ENCODE data around the gene ZNF638.

- TF ChIP-seq CTCF (IDR thresholded peaks at IDR 0.05) (no peak), POLR2A (IDR thresholded peaks at IDR 0.05) (no peak)
These were observed 134.3 kb downstream of the ZNF638 start for GRCh38 chr2:71465961-71466300.

Data from right lobe of liver (tissue), 4 donors.